ENCODE measurements around the gene TSPEAR.
"Not testable (repeated sequence)": the region's sequence is repeated elsewhere in the genome, so short reads cannot be mapped to it uniquely, and the experiment has no call there.

The TSPEAR gene

DNA sequence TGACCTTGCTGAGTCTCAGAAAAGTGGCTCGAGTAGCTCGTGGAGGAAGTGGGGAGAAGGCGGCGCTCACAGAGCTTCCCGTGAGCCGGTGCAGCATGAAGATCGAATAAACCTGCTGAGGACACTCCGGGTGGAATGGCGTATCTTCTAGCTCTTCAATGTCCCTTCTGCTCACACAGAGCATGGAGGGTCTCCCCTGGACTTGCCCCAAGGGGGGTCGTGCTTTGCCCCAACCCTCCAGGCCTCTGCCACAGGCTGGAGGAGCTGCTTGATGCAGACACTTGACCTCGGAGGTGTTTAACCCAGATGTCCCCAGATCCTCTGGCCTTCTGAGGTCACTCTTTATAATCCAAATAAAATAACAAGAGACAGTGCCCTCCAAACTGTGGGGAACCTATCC lies 16.6 kb downstream of the TSPEAR start:
- Histone ChIP-seq H3K9me3 (no peaks in the 10 kb centered on the region), H3K36me3 (no peaks in the 10 kb centered on the region), H3K4me3 (ENCODE audit: low read depth in 1 of 2, low read length in 1 of 2) (no peak overlapping the region), H3K4me1 (ENCODE audit: control insufficient read depth in 1 of 2, insufficient read depth in 1 of 2, low read depth in 1 of 2, low read length in 1 of 2) (no peaks in the 10 kb centered on the region), H3K27ac (no peak overlapping the region), H3K27me3 (peaks cover 71% of the 10 kb centered on the region)
- TF ChIP-seq, protein P1, sequence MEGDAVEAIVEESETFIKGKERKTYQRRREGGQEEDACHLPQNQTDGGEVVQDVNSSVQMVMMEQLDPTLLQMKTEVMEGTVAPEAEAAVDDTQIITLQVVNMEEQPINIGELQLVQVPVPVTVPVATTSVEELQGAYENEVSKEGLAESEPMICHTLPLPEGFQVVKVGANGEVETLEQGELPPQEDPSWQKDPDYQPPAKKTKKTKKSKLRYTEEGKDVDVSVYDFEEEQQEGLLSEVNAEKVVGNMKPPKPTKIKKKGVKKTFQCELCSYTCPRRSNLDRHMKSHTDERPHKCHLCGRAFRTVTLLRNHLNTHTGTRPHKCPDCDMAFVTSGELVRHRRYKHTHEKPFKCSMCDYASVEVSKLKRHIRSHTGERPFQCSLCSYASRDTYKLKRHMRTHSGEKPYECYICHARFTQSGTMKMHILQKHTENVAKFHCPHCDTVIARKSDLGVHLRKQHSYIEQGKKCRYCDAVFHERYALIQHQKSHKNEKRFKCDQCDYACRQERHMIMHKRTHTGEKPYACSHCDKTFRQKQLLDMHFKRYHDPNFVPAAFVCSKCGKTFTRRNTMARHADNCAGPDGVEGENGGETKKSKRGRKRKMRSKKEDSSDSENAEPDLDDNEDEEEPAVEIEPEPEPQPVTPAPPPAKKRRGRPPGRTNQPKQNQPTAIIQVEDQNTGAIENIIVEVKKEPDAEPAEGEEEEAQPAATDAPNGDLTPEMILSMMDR (IDR thresholded peaks at IDR 0.05), result no peak

DNA sequence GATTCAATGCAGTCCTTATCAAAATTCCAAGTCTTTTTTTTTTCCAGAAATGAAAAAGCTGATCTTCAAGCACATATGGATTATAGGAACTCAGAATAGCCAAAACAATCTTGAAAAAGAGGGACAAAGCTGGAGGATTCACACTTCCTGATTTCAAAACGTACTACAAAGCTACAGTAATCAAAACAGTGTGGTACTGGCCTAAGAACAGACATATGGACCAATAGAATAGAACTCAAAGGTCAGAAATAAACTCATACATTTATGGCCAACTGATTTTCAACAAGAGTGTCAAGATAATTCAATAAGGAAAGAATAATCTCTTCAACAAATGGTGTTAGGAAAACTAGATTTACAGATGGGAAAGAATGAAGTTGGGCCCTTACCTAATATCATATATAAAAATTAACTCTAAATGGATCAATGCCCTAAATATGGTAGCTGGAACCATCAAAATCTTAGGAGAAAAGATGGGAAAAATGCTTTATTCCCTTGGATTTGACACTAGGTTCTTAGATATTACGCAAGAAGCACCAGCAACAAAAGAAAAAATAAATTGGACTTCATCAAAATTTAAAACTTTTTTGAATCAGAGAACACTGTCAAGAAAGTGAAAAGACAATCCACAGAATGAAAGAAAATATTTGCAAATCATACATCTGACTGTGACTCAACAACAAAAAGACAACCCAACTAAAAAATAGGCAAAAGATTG lies 18.4 kb downstream of the TSPEAR start:
- TF ChIP-seq, protein P1 (IDR thresholded peaks at IDR 0.05), result no peak
- Histone ChIP-seq H3K9me3 (no peaks in the 10 kb centered on the region), H3K4me1 (ENCODE audit: control insufficient read depth in 1 of 2, insufficient read depth in 1 of 2, low read depth in 1 of 2, low read length in 1 of 2) (no peaks in the 10 kb centered on the region), H3K4me3 (ENCODE audit: low read depth in 1 of 2, low read length in 1 of 2) (no peak overlapping the region), H3K27ac (no peak overlapping the region), H3K36me3 (no peaks in the 10 kb centered on the region), H3K27me3 (peaks cover 54% of the 10 kb centered on the region)

DNA sequence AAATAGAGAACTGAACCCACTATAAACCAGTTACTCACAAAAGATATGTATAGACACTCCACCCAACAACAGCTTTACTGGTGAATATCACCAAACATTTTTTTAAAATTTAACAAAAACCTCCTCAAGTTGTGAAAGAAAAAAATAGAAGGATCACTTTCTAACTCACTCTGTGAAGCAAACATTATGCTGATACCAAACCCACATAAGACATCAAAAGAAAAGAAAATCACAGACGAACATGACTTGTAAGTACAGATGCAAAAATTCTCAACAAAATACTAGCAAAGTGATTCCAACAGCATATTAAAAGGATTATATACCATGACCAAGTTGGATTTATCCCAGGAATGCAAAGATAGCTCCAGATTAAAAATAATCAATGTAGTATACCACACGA lies 19.7 kb downstream of the TSPEAR start:
- peaks cover 50% of the 10 kb centered on the region for H3K27me3 ChIP-seq
- no peak overlapping the region for H3K4me3 ChIP-seq (ENCODE audit: low read depth in 1 of 2, low read length in 1 of 2)
- no peaks in the 10 kb centered on the region for H3K4me1 ChIP-seq (ENCODE audit: control insufficient read depth in 1 of 2, insufficient read depth in 1 of 2, low read depth in 1 of 2, low read length in 1 of 2)

DNA sequence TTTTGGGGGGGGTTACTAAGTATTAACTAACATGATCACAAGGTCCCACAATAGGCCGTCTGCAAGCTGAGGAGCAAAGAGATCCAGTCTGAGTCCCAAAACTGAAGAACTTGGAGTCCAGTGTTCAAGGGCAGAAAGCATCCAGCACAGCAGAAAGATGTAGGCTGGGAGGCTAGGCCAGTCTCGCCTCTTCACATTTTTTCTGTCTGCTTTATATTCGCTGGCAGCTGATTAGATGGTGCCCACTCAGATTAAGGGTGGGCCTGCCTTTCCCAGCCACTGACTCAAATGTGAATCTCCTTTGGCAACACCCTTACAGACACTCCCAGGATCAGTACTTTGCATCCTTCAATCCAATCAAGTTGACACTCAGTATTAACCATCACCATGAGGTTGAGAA lies 21.6 kb downstream of the TSPEAR start:
- peaks cover 38% of the 10 kb centered on the region for H3K27me3 ChIP-seq
- not testable (repeated sequence) for H3K36me3 ChIP-seq; H3K4me1 ChIP-seq (ENCODE audit: control insufficient read depth in 1 of 2, insufficient read depth in 1 of 2, low read depth in 1 of 2, low read length in 1 of 2); H3K27ac ChIP-seq; H3K9me3 ChIP-seq; H3K4me3 ChIP-seq (ENCODE audit: low read depth in 1 of 2, low read length in 1 of 2)

More for the DNA sequence above, 19.7 kb downstream of the TSPEAR start:
- Histone ChIP-seq H3K36me3 (no peaks in the 10 kb centered on the region), H3K27ac (no peak overlapping the region), H3K9me3 (no peaks in the 10 kb centered on the region)
- TF ChIP-seq, protein P1 (IDR thresholded peaks at IDR 0.05), result no peak

DNA sequence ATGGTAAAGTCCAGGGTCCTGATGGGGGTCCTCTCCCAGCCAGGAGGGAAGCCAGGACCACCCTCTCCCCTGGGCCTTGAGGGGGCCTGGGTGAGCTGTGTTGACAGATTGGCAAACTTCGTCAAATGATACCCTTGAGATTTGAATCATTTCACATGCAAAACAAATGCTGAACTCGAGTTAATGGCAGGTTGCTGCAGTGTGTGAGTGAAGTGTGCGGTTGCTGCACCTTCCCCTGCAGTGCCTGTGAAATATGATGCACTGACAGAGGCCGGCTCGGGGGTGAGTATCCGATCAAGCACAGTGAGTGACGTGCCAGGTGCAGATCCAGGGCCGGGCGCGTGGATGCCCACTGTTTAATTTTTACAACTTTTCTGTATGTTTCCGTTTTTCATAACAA lies 23.7 kb downstream of the TSPEAR start:
- no peaks in the 10 kb centered on the region for H3K4me1 ChIP-seq (ENCODE audit: control insufficient read depth in 1 of 2, insufficient read depth in 1 of 2, low read depth in 1 of 2, low read length in 1 of 2)
- H3K27me3 ChIP-seq, result peaks cover 34% of the 10 kb centered on the region
- no peak overlapping the region for H3K4me3 ChIP-seq (ENCODE audit: low read depth in 1 of 2, low read length in 1 of 2)
- H3K36me3 ChIP-seq, result no peaks in the 10 kb centered on the region
- H3K27ac ChIP-seq, result no peak overlapping the region
- no peaks in the 10 kb centered on the region for H3K9me3 ChIP-seq
- TF ChIP-seq, protein P1 (IDR thresholded peaks at IDR 0.05), result no peak

DNA sequence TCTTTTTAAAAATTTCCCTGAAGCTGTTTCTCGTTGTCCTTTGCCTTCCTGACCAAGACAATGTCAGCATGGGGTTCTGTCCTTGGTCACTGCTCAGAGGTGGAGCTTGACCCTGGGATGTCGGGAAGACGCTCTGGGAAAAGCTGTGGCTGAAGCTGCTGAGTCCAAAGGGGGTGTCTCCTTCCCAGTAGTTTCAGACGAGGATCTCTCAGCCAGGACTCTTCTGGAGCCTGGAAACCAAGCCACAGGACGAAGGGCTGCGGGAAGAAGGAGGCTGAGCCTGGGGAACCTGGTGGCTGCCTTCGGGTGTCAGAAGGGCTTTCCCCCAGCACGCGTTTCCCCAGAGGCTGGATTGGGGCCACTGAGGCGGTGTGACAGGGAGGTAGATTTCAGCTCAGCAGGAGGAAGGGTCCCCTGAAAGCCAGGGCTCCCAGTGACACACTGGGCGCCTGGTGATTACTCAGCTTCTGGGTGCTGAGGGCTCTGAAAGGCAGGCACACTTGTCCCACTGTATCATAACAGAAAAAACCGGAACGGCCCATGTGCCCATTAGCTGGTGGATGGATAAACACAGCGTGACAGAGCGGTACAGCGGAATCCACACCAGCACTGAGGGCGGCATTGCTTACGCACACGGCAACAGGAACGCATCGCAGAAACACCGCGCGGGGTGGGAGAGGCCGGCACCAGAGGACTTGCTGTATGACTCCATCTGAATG lies 24.4 kb downstream of the TSPEAR start:
- TF ChIP-seq, protein P1 (IDR thresholded peaks at IDR 0.05), result no peak
- no peaks in the 10 kb centered on the region for H3K9me3 ChIP-seq
- no peak overlapping the region for H3K27ac ChIP-seq
- no peaks in the 10 kb centered on the region for H3K36me3 ChIP-seq
- H3K4me3 ChIP-seq (ENCODE audit: low read depth in 1 of 2, low read length in 1 of 2), result no peak overlapping the region
- H3K27me3 ChIP-seq, result peaks cover 38% of the 10 kb centered on the region
- H3K4me1 ChIP-seq (ENCODE audit: control insufficient read depth in 1 of 2, insufficient read depth in 1 of 2, low read depth in 1 of 2, low read length in 1 of 2), result no peaks in the 10 kb centered on the region

All from neutrophil (primary cell).